Measurements from ENCODE around the gene STIM1.

STIM1 gene

DNA sequence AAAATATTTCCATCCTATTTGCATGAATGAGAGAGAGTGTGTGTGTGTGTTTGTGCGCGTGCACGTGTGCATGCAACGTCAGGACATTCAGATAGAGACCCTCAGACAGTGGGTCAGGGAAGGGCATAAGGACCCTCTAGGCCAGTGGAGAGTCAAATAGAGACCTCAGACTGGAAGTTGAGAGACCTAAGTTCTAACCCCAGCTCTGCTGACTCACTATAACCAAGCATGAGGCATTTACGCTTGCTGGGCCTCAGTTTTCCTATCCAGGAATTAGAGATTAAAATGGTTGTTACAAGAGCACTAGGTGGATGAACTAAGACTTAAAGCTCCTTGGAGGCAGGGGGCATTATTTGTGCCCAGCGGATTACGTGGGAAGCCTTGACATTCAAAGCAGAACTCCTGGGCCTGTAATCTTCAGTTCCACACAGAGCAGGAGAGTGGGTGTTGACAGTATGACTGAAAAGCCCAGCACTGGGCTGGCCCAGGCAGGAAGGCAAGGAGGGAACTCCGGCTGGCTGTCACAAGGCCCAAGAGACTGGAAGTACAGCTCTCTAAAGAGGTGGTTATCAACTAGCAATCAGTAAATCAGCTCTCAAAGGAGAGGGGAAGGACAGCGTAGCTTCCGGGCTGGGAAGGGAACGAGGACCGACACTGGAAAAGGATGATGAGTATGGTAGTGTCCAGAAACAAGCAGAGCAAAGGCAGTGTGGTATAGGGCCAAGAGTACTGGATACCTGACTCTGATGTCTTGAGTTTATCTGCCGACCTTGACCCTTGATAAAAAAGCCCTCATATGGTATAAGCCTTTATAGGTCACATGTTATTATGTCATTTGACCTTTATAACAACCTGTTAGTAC, 23.9 kb upstream of the STIM1 start:
- peak; percentile 58 to 63 for ATAC-seq

DNA sequence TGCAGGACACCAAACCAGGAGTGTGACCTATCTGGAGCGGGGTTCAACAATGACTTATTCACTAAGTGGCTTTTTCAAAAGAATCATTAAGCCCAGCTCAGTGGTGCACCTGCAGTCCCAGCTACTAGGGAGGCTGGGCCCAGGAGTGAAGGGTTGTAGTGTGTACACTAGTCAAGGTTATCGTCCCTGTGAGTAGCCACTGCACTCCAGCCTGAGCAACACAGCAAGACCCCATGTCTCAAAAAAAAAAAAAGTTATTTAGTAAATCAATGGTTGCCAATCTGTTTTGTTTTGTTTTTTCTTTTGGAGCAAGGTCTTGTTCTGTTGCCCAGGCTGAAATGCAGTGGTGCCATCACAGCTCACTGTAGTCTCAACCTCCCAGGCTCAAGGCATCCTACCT, 22.6 kb upstream of the STIM1 start:
- ATAC-seq: no peak

DNA sequence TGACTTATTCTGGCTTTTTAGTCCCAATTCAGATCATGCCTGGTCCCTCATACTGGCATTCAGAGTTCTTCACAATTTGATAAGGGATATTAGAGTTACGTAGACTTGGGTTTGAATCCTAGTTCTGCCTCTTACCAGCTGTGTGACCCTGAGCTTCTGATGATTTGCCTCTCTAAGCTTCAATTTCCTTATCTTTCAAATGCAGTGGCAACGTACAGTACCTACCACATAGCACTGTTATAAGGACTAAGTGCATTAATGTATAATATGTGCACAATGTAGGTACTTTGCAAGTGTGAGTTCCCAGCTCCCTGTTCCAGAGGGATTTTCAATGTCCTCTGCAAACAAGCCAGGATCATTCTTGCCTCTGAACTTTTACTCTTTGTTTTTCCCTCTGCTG, 22.0 kb upstream of the STIM1 start:
- ATAC-seq: no peak

DNA sequence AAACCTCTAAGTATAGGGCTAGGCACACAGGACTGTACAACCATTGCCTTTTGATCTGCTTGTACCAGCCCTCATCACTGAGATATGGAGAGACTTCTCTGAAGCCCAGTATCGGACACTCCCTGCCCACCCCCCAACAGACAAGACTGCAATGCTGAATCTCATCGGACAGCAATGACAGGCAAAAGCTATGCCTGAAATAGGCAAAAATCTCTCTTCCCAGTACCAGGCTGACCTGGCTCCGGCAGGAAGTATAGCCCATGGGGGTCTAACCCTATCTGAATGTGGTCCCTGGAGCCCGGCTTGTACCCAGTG, 21.2 kb upstream of the STIM1 start:
- no peak for ATAC-seq

DNA sequence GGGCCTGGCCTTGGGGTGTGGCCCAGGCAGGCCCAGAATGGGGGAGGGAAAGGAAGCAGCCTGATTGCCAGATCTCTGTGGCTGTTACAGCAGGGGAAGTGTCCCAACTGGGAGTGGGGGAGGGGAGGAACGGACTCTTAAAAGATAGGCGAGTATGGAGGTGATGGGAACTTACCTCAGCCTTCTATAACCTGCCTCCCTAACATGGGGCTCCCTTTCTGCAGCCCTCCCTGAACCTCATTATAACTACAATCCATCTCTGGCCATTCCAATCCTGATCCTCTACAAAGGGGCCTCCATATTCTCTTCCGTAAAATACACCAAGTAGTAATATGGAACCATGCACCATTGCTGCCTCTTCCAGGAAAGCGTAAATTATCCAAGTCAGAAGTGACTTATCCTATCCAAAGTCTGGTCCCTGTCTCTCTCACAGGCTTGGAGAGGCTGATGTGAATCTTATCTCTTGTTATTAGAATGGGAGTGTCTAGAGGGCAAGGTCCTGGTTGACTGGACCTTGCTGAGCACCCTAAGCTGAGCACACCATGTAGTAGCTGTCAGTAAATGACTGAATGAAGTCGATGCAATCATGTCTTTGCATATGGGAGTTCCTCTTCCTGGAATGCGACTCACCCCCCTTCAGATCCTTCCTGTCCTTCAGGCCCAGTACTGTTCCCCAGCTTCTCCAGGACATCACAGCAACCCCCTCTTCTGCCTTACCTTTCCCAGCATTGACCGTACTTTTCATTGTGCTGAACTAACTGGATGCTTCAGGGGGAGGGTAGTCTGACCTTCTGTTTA, 20.6 kb upstream of the STIM1 start:
- no peak for ATAC-seq

DNA sequence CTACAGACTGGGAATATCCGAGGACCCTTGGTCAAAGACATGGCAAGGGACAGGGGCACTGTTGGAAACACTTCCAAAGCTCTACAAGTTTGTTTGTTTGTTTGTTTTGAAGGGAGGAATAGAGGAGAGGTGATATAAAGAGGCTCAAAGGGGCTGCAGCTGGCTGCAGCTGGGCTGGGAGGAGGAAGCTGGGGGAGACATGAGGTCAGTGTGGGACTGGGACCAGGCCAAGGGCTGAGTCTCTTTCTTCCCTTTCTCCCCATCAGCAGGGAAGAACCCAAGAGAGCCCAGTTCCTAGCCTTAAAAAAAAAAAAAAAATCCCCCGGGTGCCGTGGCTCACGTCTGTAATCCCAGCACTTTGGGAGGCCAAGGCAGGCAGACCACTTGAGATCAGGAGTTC, 19.7 kb upstream of the STIM1 start:
- no peak for ATAC-seq

DNA sequence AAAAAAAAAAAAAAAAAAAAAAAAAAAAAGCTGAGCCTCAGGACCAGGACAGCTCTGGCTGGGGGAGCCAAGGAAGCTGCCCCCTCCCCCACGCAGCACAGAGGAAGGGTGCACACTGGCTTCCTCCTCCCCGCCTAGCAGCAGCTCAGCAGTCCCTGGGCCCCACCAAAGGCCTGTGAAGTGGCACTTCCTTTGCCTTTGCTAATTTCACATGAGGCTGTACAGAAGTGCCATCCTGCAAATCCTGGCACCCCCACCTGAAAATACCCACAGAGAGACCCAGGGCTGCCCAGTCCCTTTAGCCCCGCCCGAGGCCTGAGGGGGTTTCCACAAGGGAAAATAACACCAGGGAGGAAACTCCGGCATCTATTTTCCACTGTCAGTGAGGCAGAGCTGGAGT, 18.6 kb upstream of the STIM1 start:
- no peak for ATAC-seq

DNA sequence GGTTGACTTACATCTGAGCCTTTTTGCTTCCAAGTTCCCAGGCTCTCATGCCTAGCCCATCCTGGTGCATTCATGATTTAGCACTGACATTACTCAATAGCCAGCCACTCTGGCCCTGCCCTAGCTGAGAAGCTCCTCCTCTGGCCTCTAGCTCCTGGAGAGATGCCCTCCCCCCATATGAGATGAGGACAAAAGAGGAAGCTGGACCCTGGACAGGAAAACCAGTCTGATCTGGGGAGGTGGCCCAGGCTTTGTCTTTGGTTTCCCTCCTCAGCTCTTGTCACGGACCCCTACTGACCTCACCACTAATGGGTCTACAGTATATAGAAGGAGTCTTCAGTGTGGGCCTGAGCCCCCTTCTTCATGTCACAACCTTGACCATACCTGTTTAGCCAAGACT, 17.7 kb upstream of the STIM1 start:
- ATAC-seq: no peak

DNA sequence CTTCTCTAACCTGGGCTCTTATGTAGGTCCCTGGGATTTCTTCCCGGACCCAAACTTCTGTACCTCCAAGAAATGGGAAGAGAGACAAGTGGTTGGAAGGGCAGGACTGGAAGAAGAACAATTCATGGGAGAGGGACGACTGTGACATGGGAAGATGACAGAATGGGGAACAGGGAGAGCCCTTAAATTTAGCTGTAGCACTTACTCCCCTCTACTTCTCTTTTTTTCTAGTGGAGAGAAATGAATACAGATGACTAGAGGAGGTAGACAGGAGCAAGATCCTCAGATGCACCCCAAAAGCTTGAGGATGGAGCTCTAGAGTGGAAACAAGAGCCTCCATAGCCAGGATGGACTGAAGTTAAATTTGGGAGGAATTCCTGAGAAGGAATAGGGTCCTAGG, 17.0 kb upstream of the STIM1 start:
- no peak for ATAC-seq

DNA sequence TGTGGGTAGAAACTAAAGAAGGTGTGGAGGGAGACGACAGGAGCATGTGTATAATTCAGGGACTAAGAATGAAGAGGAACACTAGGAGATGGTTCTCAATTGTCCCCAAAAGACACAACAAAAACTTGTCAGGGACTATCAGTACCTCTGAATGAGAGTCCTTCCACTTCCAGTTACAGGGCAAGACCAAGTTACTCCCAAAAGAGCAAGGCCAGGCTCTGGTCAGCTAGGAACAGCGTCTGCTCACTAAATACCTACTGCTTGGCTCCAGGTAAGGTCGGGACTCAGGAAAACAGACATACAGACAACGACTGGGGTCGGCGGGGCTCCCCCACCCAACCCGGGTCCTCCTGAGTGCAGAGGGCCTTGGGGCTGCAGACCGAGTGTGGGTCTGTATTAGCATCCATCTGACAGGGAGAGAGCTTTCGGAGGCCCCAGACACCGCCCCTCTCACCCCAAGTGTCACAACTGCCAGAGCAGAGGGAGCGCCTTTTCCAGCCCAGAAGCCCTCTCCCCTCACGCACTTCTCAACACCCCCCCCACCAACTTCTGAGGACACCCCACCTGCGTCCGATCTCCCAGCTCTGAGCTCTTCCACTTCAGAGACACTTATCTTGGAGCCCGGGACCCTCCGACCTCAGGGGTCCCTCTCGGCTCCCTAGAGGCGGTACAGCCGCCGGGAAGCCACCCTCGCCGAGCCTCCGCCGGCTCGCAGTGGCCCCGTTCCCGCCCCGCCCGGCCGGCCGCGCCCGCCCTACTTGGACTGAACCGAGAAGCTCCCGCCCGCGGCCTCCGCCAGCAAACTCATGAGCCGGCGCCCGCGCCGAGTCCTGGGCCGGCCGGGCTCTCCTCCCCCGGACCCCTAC, 15.2 kb upstream of the STIM1 start:
- no peak for ATAC-seq

DNA sequence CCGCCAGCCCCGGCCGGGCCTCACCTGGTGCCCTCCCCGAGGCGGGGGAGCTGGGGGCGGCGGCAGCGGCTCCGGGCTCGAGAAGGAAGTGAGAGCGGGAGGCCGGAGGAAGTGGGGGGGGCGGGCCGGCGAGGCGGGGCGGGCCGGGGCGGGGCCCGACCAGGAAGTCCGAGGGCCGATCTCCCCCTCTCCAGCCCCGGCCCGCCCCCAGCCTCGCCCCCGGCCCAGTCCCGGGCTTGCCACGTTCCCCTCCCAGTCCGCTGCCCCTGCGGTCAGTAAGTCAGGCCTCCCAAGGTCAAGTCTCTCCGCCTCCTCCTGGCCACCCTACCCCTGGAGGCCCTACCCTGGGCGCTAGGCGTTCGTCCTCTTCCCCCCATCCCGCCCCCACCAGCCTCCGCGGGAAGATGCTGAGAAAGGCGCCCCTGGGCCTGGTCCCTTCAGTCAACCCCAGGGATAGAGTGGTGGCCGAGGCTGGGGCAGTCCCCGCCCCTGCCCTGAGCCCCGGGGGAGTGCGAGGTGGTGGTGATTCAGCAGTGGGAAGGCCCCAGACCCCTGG, 14.5 kb upstream of the STIM1 start, which contains the start of gene RHOG:
RHOG (minus strand) TSS at position 90 of the 556 bp plus-strand sequence. CDS start 12,821 bp downstream, outside the sequence.
- peak; percentile 86 to 88 for ATAC-seq

DNA sequence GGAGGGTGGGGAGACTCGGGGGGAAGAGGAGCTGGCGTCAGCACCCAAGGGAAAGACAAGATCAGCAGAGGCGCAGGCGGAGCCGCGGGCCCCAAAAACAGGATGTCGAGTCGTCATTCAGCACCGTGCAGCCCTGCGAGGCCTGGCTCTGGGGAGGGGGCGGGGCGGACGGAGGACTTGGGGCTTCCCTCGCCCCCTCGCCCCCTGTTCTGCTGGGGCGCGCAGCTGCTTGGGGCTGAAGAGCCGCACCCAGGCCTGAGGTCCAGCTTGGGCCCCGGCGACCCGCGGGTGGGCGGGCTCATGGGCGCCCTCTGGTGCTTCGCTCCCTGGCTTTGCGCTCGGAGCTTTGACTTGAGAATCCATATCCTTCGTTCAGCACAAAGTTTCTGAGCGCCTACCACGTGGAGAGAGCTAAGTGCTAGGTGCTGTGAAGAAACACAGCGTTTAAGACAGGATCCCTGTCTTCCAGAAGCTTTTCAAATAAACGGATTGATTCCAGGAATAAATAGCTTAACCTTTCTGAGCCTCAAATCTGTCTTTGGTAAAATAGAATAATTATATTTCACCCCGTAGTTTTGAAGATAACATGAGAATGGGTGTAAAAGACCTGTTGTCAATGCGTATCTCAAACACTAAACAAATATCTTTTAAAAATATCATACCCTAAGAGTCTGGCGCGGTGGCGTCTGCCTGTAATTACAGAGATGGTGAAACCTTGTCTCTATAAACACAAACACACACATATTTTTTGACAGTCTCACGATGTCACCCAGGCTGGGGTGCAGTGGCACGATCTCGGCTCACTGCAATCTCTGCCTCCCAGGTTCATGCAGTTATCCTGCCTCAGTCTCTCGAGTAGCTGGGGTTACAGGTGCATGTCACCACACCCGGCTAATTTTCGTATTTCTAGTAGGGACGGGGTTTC, 13.8 kb upstream of the STIM1 start:
- peak in 1 of 2 donors; percentile 24 for ATAC-seq

DNA sequence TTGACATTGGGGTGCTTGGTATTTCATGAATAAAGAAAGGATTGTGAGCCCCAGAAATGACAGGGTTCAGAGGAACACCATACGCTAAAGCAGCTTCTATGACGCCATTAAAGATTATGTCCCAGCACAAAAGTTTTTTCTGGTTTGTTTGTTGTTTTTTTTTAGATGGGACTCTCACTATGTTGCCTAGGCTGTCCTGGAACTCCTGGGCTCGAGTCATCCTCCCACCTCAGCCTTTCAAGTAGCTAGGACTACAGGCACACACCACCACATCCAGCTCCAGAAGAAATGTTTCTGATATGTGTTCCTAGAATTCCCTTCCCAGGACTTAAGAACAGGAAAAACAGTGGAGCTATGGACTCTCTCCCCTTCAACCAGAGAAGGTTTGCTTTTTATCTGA, 12.1 kb upstream of the STIM1 start:
- ATAC-seq: no peak

DNA sequence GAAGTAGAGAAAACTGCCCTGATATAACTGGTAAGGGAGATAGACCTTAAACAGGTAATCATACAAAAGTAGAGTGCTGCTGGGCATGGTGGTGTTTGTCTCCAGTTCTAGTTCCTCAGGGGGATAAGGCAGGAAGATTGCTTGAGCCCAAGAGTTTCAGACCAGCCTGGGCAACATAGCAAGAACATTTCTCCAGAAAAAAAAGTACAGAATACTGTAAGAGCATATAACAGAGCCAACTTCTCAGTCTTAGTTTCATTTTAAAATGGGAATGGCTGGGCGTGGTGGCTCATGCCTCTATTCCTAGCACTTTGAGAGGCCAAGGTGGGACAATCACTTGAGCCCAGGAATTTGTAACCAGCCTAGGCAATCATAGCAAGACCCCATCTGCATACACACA, 10.2 kb upstream of the STIM1 start:
- no peak for ATAC-seq

DNA sequence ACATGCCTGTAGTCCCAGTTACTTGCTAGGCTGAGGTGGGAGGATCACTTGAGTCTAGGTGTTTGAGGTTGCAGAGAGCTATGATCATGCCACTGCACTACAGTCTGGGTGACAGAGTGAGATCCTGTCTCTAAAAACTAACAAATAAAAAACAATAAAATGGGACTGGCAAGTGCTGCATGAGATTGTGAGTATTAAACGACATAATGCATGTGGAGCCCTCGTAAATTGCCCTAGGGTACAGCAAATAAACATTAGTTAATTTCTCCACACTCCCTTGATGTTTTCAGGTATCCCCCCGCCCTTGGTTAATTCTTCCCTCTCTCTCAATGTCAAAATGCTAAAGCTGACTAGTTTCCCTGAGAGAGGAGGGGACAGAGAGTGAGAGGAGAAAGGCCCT, 9.8 kb upstream of the STIM1 start:
- ATAC-seq: no peak

DNA sequence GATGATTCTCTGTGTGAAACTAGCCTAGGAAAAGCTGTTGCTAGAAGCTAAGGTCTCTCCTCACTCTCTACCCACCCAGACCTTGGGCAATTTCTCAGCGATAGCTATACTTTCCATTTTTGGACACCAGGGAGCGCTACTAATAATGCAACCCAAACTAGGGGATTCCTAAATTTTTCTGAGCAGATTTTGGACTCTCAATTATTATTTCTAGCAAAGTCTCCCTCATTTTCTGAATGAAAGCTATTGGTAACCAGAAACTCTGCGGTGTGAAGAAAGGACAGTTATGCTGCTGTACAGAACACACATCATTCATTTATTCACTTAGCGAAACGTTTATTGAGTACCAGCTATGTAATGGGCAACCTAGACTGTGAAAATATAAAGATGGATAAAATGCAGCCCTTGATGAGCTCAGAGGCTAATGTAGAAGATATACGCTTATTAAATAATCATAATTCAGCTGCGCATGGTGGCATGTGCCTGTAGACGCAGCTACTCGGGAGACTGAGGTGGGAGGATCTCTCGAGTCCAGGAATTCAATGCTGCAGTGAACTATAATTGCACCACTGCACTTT, 6.1 kb upstream of the STIM1 start:
- ATAC-seq: peak; percentile 66 to 73

DNA sequence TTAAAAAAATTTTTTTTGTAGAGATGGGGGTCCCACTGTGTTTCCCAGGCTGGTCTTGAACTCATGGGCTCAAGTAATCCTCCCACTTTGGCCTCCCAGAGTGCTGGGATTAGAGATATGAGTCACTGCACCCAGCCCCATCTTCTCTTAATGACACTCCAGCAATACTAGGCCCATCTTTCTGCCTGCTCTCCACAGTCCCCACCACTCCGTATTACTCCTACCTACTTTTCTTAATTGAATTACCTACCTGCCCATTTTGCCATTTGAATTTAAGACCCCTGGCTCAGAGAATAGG, 2.0 kb upstream of the STIM1 start:
- no peak for ATAC-seq

DNA sequence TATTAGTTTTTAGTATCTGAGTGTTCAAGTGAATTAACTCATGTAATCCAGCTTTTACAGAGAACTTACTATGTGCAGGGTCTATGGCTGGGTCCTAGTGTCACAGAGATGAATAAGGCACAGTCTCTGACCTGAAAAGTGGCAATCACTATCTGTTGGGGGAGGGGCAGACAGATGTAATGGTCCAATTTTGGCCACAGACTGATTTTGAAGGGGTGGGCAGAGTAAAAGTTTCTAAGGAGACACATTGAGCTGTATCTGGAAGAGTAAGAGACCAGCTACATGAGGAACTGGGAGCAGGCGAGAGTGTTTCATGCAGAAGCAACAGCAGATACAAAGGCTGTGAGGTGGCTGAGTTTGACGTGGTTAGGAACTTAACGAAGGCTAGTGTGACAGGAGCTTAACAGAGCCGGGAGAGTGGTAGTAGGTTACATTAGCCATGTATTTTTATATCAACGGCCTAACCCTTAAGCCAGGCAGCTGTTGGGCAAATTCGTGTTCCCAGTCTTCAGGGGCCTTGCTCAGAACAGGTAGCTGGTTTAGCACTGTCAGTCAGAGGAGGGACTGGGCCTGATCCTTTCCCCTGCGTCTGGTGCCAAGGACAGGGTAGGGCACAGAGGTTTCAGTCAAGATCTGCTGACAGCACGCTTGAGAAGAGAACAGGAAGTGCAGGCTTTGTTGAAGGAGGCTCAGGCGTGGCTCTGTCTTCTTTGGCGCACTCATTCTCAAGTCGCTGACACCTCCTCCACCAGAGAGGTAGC, 1.4 kb upstream of the STIM1 start:
- ATAC-seq: peak; percentile 38 to 48

DNA sequence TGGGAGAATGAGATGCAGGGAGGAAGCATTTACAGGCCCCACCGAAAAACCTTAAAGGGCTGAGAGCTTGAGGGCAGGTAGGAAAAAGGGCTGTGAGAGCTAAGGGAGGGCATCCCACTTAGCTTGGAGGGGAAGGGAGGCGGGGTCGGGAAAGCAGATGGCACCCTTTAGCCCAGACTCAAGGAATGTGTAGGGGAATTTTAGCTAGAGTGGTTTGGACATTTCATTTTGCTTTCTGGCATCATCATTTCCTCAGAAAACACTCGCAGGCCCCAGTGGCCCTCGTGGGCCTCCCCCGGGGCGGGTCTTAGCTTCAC, 846 bp upstream of the STIM1 start:
- no peak for ATAC-seq

DNA sequence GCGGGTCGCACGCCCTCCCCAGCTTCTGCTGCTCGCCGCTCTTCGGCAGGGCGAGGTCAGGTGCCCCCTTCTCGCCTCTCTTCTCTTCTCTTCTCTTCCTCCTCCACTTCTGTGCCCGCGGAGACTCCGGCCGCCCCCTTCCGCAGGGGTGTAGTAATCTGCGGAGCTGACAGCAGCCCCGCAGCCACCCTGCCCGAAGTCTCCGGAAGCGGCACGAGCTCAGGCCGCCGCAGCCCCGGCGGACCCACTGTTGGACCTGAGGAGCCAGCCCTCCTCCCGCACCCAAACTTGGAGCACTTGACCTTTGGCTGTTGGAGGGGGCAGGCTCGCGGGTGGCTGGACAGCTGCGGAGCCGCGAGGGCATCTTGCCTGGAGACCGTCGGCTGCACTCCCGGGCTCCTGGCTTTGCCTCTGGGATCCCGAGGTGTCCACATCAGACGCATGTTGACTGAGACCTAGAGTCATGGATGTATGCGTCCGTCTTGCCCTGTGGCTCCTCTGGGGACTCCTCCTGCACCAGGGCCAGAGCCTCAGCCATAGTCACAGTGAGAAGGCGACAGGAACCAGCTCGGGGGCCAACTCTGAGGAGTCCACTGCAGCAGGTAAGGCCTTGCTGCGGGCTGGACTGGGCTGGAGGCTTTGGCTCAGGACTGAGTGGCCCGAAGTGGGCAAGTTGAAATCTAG, 486 bp downstream of the STIM1 start:
- ATAC-seq: peak; percentile 2 to 3
